Glomerular visceral epithelial cell (primary cell): ENCODE results near the gene RFX8.
"Not testable (repeated sequence)": the region's sequence is repeated elsewhere in the genome, so short reads cannot be mapped to it uniquely, and the experiment has no call there.

Source experiments
- DNase-seq: peaks from one replicate; pipeline ENCODE4 v3.0.0-alpha.2; 2016; ENCODE audit errors: extremely low spot score

RFX8 gene

GRCh38 chr2:101440127-101440738 lies 34.7 kb downstream of the RFX8 start:
- no peak for DNase-seq

GRCh38 chr2:101439716-101440115 lies 35.2 kb downstream of the RFX8 start:
- DNase-seq, result no peak

- DNase-seq, result not testable (repeated sequence)
These were observed 36.4 kb downstream of the RFX8 start for GRCh38 chr2:101438555-101438954.

DNA sequence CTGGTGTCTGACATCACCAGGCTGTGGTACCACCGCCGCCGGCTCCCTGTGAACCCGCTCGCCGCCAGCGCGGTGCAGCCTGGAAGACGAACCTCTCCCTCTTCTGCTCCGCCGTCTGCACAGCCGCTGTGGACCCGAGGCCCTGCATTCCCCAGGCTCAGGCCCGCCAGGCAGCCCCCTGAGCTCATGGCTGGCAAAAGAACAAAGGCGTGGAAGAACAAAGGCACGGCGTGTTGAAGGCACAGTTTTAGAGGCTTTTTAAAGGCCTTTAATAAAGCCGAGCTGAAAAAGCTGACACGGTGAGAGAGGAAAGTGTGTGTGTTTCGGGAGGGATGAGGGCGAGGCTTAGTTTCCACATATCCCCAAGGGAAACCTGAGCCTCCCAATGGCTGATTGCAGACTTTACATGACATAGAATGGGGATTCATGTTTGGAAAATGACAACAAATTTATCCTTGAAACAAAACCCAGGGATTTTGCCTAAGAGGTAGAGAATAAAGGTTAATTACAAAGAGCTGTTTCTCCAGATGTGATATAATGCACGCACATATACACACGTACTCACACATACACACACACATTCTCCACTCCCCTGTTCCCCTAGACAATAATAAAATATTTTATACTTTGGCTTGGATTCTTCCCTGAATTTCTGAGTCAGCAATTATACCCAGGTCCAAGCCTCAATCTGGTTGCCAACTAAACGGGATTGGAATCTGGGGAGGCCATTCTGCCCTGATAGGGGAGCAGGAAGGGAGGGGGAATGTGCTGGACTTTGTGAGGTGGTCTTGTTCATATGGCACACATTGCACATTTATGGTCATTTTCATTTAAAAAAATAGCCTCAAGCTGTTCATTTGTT lies 39.7 kb downstream of the RFX8 start:
- DNase-seq, result no peak

- no peak for DNase-seq
These were observed 41.4 kb downstream of the RFX8 start for GRCh38 chr2:101433465-101433864.

DNA sequence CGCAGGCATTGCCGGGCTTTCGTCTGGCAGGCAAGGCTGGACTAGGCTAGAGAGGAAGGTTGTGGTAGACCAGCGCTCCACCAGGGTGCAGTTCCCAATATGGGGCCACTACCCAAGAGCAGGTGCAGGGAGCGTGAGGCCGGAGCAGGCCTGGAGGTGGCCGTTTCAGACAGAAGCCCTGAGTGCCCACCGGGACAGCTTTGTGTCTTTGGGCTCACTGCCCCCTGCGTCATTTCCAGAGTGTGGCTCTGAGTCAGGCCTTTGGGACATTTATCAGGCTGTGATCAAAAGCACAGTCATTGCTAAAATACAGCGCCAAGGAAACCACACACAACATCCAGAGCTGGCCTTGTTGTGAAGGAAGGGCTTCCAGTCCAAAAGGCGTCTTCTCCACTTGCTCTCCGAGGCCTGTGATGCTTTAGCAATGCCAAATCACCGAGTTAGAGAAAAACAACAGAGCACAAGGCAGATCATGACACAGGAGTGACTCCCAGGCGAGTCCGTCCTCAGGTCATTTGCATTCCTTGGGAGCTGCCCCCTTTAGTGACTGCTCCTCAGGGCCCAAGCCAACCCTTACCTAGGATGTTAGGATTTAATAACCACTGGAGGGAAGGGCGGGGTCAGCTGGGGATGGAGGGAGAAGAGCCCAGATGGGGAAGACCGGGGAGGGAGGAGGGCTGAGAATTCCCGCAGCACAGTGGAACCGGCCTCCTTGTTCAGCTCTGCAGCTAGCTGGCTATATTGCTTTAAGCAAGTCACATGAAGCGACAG lies 42.3 kb downstream of the RFX8 start:
- DNase-seq, result no peak

DNA sequence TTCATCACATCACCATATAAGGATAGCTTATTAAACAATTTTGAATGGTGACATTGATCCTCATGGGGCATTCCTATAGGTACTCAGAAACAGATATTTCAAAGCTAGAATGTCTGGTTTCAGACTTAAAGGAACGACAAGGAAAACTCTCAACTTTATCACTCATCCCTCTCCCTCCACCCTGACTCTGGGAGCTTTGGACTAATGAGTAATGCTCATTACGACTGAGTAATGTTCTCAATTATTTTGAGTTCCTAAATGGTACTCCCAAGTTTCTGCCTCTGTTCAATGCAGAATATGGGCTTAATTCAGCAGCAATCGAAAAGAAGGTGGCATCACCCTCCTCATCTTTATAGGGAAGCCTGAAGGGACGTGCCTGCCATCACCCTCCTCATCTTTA lies 43.4 kb downstream of the RFX8 start:
- no peak for DNase-seq

DNA sequence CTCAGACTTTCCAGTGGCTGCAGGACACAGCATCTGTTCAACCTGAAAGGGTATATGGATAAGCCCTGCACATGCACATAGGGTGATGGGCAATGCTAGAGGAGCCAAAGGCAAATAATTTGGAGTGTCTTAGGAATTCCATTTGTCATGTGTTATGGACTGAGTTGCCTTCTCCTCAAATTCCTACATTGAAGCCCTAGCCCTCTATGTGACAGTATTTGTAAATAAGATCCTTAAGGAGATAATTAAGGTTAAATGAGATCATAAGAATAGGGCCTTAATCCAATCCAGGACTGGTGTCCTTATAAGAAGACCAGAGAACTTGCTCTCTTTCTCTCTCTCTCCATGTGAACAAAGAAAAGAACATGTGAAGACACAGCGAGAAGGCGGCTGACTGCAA lies 44.8 kb downstream of the RFX8 start:
- no peak for DNase-seq

DNA sequence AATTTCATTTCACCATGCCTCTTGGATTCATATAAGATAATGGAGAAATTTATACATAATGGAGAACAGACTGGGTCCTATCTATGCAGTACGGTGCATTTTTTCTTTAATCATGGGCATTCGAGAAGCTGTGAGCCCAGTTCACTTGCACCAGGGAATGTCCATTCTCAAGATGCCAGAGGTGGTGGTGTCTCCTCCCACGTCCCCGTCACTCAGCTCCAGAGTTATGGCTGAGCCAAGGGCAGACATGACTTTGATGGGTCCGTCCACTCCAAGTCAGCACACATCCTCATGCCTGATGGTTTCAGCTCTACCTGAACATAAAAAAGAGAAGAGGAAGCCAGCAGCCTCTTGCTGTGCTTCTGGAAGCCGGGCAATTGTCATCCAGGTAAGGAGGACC lies 45.5 kb downstream of the RFX8 start:
- no peak for DNase-seq

- DNase-seq, result no peak
These were observed 46.3 kb downstream of the RFX8 start for GRCh38 chr2:101428422-101429176.

DNA sequence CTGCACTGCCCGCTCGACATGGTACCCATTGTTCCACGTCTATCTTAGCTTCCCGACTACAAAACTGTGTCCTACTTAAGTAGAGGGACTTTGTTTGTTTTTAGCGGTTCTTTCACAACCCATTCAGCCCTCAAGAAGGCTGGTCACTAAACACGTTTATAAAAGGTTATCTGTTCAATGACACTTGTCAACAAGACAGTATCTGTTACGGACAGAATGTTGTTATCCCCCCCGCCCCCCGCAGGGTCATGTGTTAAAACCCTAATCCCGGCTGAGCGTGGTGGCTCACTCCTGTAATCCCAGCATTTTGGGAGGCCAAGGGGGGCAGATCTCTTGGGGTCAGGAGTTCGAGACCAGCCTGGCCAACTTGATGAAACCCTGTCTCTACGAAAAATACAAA lies 47.2 kb downstream of the RFX8 start:
- no peak for DNase-seq

DNA sequence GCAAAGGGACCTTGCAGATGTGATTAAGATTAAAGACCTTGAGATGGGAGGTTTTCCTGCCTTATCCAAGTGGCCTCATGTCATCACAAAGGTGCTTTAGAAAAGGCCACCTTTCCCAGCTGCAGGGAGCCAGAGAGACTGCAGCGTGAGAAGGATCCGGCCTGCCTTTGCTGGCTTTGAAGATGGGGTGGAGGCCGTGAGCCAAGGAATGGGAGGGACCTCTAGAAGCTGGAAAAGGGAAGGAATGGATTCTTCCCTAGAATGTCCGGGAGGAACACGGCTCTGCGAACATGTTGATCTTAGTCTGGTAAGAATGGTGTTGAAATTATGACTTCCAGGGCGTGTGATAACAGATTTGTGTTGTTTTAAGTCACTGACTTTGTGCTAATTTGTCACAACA lies 47.7 kb downstream of the RFX8 start:
- DNase-seq, result no peak

DNA sequence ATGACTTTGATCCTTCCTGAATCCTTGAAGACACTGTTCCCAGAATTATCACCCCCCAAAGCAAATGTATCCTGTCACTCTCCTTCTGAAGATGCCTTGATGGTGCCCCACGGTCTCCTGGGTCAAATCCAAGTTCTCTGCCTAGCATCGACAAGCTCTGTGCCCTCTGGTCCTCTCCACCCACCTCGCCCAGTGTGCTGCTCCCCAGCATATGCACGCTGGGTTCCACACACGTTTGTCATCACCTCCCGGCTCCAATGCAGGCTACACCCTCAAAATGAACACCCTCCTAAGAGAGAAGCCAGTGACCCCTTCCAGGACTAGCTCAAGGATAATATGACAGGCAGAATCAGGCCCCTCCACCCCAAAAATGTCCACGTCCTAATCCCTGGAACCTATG lies 48.1 kb downstream of the RFX8 start:
- DNase-seq, result no peak

DNA sequence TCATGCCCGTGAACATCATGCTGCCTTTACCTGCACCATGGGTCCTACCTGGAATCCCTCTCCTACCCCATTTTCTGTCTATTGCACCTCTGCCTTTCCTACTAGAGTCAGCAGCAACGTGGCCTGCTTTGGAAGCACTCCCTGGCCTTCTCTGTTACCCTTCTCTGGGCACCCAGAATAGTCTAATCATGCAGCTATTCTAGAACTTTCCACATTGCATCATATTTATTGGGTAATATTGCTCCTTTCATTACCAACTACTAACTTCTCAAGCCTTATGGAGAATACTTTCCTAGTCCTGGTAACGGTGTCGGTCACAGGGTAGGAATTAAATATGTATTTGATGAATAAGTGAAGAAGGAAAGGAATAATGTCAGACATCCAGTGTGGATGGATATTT lies 54.3 kb downstream of the RFX8 start:
- no peak for DNase-seq

DNA sequence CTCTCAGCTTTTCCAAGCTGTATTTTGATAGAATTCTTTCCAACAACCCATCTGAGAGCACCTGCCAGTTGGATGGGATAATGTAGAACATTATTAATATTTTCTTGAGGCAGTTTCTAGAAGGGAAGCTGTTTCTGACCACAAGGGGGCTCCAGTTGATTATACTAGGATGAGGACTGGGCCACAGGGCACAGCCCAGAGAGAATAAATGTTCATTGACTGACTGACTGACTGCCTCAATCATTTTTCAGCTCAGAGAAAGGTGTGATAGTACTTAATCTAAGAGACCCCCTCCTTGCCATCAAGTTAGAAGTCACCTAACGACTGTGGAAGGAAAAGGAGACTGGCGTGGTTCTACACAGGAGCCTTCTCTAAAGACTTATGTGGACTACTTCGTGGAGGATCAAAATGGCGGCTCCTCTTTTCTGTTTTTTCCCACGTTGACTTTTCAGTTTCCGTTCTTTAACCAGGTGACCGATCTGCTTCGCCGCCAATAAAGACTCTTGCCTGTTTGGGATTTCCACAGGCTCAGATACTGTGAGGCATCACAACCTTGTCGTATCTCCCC lies 55.7 kb downstream of the RFX8 start:
- peak; percentile 70 for DNase-seq

GRCh38 chr2:101418460-101419095 lies 56.3 kb downstream of the RFX8 start:
- no peak for DNase-seq

- DNase-seq, result no peak
These were observed 58.3 kb downstream of the RFX8 start for GRCh38 chr2:101416609-101417008.

DNA sequence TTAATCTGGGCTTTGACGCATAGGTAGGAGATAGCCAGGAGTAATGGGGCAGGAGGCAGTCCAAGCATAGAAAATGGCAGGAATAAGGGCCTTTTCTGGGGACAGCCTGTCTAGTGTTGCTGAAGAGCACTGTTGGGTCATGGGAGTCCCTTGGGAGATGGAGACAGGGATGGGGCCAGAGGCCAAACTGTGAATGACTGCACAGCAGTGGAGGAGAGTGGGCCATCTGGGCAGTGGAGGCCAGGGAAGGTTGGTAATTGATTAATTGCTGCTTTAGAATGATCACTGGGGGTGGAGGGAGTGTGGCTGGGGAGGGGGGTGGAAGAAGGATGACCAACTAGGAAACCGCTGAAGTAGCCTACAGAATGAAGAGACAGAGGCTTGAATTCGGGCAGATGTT lies 59.0 kb downstream of the RFX8 start:
- no peak for DNase-seq

DNA sequence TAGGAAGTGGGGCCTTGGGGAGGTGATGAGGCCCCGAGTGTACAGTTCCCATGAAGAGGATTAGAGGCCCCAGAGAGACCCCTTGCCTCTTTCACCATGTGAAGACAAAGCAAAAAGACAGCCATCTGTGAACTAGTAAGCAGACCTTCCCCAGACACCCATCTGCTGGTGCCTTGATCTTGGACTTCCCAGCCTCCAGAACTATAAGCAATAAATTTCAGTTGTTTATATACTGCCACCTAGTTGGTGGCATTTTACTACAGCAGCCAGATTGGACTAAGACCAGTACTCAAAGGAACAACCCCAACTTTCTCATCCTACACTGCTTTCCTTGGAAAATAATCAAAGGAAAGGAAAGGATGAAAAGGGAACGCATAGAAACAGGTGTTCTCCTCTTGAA lies 59.7 kb downstream of the RFX8 start:
- DNase-seq, result no peak

DNA sequence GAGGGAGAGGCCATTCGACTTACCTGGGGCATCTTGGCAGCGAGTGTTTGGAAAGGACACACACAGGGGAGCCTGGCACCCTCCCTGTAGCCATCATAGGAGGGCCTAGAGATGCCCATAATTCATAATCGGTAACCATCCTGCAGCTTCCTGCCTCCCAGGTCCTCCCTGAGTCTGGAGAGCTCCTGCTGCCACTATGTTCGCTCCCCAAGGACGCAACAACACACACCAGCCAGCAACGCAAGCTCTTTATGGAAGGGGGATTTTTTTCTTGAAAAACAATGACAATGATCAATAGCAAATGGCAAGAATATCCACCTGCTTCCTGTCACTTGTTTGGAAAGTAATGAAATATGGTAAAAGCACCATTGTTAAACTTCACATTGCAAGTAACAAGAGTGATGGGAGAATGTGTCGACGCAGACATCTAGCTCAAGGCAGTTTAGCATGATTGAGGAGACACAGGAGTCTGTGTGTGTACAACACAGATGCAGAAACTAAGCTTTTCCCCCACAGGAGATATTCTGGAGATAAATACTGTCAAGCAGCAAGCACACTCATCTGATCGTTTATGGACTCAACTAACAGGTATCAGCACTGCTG lies 62.7 kb downstream of the RFX8 start:
- no peak for DNase-seq

GRCh38 chr2:101410746-101411145 lies 64.2 kb downstream of the RFX8 start:
- DNase-seq, result no peak
